Activated CD4-positive, CD25-positive, alpha-beta regulatory T cell treated with anti-CD3 and anti-CD28 coated beads, Interleukin-2, amount 50 U/mL, for 72 hours (primary cell): ENCODE results near the gene ATAD3C.
"Not testable (repeated sequence)": the region's sequence is repeated elsewhere in the genome, so short reads cannot be mapped to it uniquely, and the experiment has no call there.

Source experiments
- DNase-seq: peaks from one replicate; pipeline ENCODE4 v3.0.0; 2021

Gene ATAD3C

DNA sequence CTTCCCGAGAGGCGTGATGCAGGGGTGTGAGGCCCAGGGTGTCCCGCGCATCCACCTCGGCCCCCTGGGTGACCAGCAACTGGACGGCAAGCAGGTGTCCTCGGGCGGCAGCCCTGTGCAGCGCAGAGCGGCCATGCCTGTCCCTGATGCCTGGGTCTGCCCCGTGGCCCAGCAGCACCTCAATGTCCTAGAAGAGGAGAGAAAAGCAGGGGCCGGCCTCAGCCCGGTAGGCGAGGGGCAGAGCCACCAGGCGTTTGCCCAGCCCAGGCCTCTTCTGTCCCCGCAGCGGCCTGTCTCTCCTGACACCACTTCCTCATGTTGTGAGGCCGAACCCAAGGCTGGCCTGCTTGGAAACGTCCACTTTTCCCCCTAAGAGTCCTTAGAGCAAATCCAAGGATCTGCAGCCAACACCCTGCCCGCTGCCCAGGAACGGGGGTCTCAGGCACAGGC lies 30.1 kb upstream of the ATAD3C start:
- no peak for DNase-seq

DNA sequence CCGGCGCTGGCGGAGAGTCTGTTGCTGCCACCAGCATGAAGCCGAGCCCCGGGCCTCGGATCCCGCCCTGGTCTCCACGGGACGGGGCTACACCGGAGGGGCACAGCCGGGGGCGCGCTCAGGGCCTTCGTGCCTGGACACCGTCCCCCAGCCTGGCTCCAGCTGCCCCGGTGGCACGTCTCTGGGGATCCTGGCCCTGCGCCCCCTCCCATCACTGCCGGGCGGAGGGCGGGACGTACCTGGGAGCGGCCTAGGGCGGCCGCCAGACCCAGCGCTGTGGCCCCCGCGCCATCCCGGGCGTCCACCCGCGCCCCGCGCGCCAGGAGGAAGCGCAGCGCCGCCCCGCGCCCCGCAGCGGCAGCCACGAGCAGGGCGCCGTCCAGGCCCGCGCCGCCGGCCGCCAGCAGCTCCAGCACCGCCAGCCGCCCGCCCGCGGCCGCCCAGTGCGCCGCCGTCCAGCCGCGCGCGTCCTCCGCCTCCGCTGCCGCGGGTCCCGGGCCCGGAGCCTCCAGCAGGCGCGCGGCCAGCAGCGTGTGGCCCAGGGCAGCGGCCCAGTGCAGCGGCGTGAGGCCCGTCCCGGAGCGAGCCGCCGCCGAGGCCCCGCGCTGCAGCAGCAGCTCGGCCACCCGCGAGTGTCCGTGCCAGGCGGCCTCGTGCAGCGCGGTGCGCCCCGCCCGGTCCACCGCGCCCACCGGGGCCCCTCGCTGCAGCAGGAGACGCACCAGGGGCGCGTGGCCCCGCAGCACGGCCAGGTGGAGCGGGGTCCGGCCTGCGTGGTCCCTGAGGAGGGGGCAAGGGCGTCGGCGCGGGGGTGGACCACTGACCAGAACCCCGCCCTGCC lies 29.5 kb upstream of the ATAD3C start:
- peak; percentile 27 for DNase-seq

DNA sequence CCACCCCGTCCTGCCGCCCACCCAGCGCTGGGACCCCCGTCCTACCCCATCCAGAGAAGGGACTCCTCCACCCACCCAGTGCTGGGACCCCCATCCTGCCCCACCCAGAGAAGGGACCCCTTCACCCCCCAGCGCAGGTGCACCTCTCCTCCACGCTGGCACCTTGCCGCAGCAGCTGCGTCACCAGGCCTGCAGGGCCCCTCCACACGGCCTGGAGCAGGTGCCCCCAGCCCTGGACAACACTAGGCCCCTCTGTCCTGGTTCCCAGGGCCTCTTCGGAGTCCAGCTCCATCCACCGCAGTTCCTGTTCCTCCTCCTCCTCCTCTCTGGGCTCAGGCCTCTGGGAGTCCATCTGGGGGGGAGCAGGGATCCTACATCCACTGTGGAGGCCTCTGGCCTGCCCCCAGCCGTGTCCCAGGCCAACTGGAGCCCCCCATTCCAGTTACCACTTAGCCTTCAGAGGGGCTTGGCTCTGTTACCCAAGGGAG lies 28.8 kb upstream of the ATAD3C start:
- no peak for DNase-seq

DNA sequence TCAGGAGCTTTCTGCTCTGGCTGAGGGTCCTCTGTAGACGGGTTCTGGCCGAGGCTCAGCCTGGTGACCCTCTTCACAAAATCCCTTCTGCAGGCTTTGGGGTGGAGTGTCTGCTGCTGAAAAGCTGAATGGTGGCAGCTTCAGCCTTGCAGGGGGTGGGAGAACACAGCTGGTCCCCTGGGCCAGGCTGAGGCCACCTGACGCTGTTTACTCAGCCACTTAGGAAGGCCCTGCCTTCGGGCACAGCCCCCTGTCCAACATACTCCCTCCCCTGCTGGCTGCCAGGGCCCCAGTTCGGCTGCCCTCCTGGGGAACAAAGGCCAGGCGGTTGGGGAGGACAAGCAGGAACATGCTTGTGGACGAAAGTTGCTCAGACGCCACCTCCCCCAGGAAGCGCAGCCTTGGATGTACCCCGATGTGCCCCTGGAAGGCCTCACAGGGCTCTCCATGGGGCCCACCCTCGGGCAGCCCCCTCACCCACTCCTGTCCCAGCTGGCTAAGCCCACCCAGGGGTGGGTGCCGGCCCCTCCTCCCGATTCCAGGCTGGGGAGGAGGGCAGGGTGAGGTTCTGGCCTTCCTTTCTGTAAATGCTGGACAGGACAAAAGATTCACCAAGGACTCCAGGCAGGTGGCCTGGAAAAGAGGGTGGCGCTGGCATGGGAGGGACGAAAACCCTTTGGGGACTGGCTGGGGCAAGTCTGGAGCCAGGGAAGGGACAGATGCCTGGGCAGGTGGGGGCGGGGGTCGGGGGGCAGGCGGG lies 28.2 kb upstream of the ATAD3C start, which contains the start of gene ANKRD65:
ANKRD65 (minus strand) TSS at position 130 of the 760 bp plus-strand sequence. CDS start 271 bp downstream, outside the sequence.
- no peak for DNase-seq

DNA sequence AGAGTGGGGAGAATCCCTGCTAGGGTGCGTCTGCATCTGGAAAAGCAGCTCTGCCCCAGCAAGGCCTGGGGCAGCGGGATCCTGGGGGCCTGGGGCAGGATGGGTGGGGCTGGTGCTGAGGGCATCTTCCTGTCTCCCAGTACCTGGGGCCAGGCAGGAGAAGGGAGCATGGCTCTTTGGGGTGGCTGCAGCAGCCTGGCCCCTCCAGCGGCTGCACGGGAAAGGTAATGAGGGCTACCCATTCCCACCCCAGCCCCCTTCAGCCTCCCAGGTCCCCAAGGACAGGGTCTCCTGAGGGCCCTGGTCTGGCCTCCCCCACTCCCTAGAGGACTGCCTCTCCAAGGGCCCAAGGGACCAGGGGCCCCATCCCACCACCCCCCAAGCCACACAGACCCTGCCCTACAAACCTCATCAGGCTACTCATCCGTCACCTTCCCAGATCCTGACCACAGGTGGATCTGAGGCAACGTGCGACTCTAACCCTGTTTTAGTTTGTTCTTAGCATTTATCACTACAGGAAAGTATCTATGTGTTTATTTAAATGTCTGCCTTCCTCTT lies 27.5 kb upstream of the ATAD3C start:
- no peak for DNase-seq

DNA sequence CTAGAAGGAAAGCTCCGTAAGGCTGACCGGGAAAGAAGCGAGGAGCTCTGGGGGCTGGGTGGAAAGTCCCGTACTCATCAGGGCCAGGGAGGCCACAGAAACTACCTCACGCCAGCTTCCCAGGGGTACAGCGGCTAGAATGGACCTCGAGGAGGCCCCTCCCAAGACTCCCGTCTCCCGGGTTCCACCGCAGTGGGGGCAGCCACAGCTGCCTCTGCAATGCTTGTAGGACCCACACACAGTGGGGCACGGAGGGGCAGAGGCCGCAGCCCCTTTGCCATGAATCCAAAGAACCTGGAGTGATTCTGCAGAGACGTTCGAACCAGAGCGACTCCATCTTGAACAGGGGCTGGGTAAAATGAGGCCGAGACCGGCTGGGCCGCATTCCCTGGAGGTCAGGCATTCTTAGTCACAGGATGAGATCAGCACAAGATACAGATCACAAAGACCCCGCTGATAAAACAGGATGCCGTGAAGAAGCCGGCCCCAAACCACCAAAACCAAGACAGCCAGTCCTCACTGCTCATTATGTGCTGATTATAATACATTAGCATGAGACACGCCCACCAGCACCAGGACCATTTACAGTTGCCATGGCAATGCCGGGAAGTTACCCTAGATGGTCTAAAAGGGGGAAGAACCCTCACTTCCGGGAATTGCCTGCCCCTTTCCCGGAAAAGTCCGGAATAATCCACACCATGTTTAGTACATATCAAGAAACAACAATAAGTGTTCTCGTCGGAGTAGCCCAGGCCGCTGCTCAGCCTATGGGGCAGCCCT lies 26.8 kb upstream of the ATAD3C start:
- no peak for DNase-seq

DNA sequence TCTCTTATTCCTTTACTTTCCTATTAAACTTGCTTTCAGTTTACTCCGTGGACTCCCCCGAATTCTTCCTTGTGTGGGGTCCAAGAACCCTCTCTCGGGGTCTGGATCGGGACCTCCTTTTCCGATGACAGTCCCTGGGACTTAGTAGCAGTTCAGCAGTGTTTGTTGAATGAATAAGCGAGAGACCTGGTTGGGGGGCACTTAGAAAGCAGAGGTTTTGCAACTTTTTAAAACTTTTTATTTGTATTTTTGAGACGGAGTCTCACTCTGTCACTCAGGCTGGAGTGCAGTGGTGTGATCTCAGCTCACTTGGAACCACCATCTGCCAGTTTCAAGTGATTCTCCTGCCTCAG lies 26.3 kb upstream of the ATAD3C start:
- DNase-seq = no peak

DNA sequence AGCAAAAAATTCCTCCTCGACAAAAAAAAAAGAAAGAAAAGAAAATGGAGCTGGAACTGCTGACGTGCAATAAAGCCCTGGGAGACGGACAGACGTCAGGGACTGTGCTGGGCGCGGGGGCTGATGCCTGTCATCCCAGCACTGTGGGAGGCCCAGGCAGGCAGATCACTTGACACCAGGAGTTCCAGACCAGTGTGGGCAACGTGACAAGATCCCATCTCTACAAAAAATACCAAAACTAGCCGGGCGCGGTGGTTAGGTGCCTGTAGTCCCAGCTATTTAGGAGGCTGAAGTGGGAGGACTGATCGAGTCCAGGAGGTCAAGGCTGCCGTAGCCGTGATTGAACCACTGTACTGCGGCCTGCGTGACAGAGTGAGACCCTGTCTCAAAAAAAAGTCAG lies 24.8 kb upstream of the ATAD3C start:
- DNase-seq = no peak

DNA sequence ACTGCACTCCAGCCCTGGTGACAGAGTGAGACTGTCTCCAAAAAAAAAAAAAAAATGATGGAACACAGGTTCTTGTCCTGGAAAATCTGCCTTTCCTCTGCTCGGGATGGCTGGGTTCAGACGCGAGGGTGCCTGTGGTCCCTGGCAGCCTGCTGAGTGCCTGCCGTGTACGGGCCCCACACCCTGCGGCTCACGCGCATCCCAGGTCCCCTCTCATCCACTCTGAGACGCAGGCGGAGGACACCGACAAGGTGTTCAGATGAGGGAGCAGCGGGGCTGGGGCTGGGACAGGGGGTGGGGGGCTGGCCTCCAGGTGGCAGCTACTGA lies 24.1 kb upstream of the ATAD3C start:
- DNase-seq = no peak

DNA sequence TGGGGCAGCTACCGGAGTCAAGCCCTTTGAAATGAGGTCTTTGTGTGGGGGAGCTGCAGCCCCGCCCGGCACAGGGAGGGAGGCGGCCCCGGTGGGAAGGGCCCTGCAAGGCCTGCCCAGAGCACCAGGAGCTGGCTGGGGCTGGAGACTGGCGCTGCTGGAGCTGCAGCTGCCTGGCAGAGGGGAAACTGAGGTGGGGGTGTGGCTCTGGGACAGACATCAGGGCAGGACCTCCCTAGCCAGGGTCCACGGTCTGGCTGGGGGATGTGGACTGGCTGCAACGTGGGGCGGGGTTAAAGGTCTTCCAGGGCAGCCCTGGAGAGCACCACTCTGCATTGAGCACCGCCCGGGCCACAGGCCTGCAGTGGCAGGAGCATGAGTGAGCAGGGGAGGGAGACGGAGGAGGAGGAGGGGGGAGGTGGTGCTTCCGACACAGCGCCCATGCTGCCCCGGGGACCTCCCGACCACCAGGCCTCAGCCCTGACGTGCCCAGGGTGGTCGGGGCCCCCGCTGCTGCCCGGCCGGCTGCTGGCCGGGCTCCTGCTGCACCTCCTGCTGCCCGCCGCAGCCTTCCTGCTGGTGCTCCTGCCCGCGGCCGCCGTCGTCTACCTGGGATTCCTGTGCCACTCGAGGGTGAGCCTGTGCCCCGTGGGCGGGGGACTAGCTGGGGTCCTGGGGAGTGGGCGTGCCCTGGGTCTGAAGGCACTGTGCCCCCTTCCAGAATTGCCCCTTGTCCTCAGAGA lies 23.6 kb upstream of the ATAD3C start:
- no peak for DNase-seq

DNA sequence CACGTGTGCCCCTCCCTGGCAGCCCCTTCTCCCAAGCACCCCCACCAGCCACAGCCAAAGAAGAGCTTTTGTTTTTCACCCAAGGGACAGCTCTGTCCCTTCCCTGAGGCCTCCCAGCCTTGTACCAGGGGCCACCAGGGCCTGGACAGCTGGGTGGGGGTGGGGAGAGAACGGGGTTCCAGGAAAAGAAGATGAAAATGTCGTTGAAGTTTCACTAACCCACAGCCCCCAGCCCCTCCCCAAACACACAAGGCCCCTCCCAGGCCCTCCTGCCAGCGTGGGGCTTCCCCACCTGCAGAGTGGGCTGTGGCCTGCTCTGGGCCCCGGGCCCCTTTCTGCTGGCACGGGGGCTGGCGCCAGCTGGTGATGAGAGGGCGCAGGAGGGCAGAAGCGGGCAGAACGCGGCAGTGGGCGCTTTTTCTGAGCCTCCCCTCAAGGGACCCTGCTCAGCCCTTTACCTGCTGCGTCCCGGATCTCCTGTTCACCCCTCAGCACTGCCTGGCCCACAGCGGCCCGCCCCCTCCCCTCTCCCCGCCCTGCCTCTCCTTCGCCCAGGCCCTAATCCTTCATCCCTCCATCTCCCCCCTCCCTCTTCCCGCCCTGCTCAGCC lies 22.9 kb upstream of the ATAD3C start:
- no peak for DNase-seq

DNA sequence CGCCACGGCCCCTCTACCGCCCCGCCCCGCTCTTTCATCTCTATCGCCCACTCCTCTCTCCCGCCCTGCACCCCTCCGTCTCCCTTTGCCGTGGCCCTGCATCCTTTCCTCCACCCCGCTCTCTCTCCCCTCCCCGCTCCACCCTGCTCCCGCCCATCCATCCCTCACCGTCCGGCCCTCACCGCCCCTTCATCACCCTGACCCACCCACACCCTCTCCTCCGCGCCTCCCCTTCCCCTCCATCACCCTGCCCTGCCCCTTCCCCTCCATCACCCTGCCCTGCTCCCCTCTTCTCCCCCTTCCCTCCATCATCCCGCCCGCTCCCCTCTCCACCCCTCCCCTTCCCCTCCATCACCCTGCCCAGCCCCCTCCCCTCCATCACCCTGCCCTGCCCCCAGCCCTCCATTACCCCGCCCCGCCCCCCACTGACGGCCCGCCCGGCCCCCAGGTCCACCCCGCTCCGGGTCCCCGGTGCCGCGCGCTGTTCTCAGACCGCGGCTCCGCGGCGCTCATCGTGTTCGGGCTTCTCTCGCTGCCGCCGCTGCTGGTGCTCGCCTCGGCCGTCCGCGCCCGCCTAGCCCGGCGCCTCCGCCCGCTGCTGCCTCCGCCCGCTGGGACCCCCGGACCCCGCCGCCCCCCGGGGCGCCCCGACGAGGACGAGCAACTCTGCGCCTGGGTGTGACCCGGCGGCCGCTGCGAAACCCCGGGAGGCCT lies 22.2 kb upstream of the ATAD3C start:
- peak; percentile 26 for DNase-seq

DNA sequence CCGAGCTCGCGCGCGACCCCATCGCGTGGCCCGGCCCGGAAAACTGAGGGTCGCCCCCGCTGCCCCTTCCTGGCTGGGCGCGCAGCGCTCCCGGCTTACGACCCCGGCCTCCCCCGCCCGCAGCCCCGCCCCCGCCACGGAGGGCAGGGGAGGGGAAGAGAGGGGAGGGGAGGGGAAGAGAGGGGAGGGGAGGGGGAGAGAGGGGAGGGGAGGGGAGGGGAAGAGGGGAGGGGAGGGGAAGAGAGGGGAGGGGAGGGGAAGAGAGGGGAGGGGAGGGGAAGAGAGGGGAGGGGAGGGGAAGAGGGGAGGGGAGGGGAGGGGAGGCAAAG lies 21.7 kb upstream of the ATAD3C start:
- no peak for DNase-seq

DNA sequence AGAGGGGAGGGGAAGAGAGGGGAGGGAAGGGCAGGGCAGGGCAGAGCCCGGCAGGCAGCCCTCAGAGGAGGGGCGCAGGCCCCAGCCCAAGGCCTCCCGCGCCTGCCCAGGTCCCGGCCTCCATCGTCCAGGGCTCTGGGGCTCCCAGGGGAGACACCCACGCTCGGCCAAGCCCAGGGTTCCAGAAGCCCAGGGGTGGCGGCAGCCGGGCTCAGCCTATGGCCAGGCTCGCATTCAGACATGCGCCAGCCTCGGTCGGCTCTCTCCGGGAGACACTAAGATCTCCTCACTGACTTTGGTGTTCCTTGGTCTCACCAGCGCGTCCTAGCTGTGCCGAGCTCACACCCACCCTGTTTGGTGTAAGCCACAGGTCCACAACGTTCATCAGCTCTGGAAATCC lies 21.3 kb upstream of the ATAD3C start:
- no peak for DNase-seq

DNA sequence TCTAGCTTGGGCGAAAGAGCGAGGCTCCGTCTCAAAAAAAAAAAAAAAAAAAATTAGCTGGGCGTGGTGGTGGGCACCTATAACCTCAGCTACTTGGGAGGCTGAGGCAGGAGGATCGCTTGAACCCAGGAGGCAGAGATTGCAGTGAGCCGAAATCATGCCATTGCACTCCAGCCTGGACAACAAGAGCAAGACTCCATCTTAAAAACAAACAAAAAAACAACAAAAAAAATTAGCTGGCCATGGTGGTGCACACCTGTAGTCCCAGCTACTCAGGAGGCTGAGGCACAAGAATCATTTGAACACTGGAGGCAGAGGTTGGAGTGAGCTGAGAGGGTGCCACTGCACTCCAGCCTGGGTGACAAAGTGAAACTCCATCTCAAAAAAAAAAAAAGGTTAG lies 20.5 kb upstream of the ATAD3C start:
- not testable (repeated sequence) for DNase-seq

DNA sequence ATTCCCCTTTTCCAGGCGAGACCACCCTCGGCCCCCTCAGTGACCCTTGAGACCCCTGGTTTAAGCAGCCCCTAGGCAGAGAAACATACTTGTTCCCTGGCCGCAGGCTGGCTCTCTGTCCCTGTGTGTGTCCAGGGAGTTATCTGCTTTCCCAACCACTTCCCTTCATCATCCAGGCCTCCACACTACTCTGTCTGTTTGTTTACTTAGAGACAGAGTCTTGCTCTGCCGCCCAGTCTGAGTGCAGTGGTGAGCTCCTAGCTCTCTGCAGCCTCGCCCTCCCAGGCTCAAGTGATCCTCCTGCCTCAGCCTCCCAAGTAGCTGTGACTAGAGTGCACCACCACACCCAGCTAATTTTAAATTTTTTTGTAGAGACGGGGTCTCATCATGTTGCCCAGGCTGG lies 19.8 kb upstream of the ATAD3C start:
- no peak for DNase-seq

DNA sequence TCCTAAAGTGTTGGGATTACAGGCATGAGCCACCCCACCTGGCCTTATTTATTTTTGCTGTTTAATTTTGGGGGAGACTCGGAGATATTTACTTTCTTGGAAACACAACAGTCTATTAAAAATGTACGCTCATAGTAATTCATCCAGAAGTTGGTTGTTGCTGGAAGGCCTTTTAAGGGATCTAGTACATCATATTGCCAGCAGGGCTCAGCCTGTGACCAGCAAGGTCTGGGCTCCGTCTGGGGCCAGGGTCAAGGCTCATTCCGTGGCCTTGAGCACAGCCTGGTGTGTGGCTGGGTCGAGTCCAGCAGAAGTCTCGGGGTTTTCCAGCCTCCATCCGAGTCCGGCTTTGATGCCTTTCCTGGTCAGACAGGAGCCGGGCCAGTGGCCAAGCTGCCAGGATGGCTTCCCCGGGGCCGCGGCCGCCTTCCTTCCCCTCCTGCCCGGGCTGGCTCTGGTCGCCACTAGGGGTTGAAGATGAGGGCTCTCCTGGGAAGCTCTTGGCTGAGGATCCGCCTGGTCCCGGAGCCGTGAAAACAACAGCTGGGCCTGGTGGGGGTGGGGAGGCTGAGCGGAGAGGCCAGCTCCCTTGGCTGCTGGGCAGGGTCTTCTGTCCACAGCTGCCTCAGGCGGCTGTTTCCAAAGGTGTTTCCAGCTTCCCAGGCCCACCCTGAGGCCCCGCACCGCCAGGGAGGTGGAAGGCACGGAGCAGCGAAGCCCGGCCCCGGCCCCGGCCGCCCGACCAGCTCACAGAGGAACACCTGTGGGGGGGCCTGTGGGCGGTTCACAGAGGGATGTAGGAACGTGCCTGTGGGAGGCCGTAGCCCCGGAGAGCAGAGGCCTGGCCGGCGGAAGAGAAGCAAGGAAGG lies 19.1 kb upstream of the ATAD3C start:
- DNase-seq = no peak

DNA sequence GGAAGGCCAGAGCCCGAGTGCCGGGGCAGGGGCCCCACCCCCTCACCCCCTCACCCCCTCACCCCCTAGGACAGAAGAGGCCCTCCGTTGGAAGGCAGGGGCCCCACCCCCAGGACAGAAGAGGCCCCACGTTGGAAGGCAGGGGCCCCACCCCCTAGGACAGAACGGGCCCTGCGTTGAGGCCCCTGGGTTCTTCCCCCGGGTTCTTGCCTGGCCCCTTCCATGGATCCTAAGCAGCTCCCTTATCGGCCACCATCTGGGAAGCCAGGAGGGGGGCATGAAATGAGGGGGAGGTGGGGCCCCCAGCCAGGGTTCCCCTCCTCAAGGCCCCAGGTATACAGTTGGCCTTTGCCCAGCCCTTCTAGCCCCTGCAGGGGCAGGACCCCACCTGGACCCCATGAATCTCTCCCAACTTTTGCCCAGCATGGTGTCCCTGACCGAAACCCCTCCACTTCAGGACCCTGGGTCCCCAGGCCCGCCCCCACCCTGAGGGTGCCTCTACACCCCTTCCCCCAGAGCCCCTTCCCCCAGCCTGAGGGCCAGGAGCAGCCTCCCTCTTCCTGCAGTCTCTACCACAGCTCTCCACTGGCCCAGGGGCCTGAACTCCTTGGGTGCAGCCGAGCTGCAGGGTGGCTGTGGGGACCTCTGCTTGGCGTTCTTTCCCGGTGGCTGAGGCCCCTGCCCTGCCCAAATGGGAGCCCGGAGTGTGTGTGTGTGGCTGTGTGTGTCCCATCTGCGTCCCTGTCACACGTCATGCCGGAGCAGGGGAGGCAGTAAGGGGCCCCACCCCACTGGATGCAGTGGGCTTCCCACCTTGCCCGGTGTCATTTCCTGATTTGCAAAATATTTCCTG lies 18.3 kb upstream of the ATAD3C start:
- no peak for DNase-seq

DNA sequence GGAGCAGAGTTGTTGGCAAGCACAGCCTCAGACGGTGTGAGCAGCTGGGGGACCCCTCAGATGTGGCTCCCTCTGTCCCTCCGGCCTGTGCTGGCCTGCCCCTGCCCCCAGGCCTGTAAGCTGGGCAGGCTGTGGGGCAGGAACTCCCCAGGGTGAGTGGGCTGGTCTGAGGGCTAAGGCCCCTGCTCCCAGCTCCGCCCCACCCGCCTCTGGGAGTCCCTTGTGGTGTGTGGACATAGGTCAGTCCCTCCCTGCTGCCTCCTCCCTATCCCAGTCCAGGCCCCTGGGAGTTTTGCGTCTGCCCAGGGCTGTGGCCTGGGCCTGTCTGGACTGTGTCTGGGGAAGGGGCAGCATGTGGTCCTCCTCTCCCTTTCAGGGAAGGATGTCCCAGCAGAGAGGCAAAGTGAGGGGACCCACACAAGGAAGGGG lies 17.6 kb upstream of the ATAD3C start:
- DNase-seq = no peak
